Astrocyte (in vitro differentiated cells and primary cell): Measurements from ENCODE around the gene MGAT5. TPM values are rescaled to one million over a fixed set of nuclear protein-coding genes. Genes with fewer than 3 reads are reported as not detected.

Experiments used
- DNase-seq: peaks from one replicate; pipeline ENCODE4 v3.0.0-alpha.2; 2010; ENCODE audit warnings: low read depth
- FAIRE-seq: peaks from 2 replicates; lab custom pipeline; 2011; peaks lifted over from hg19 to GRCh38; lab: Jason Lieb, UNC
- H2AFZ ChIP-seq: 2 replicates; pipeline ENCODE4 v1.6.0; 2012; ENCODE audit warnings: low read depth, low read length, inconsistent platforms
- H3K27ac ChIP-seq: 2 replicates; pipeline ENCODE4 v1.5.1; 2011; ENCODE audit warnings: low read depth, low read length, inconsistent platforms
- H3K27me3 ChIP-seq: 2 replicates; pipeline ENCODE4 v1.6.0; 2011; ENCODE audit warnings: low read length, inconsistent platforms; ENCODE audit not compliant: insufficient read depth
- H3K36me3 ChIP-seq: 2 replicates; pipeline ENCODE4 v1.5.1; 2011; ENCODE audit warnings: low read length, inconsistent platforms; ENCODE audit not compliant: insufficient read depth
- H3K4me1 ChIP-seq: 2 replicates; pipeline ENCODE4 v1.5.1; 2011; ENCODE audit warnings: low read length, inconsistent platforms; ENCODE audit not compliant: insufficient read depth
- H3K4me2 ChIP-seq: 2 replicates; pipeline ENCODE4 v1.6.0; 2012; ENCODE audit warnings: low read length, inconsistent platforms
- H3K4me3 ChIP-seq: 2 replicates; pipeline ENCODE4 v1.5.1; 2011; ENCODE audit warnings: low read depth, mild to moderate bottlenecking, low read length, inconsistent platforms; ENCODE audit not compliant: insufficient read depth
- H3K79me2 ChIP-seq: 2 replicates; pipeline ENCODE4 v1.6.0; 2012; ENCODE audit warnings: mild to moderate bottlenecking, low read length, inconsistent platforms; ENCODE audit not compliant: insufficient read depth
- H3K9ac ChIP-seq: 2 replicates; pipeline ENCODE4 v1.6.0; 2012; ENCODE audit warnings: mild to moderate bottlenecking, low read length, inconsistent platforms
- H3K9me3 ChIP-seq: 2 replicates; pipeline ENCODE4 v1.5.1; 2012; ENCODE audit warnings: low read depth, mild to moderate bottlenecking, low read length, inconsistent platforms; ENCODE audit not compliant: insufficient read depth
- H4K20me1 ChIP-seq: 2 replicates; pipeline ENCODE4 v1.6.0; 2012; ENCODE audit warnings: low read length, inconsistent platforms; ENCODE audit not compliant: insufficient read depth
- H3K27ac Mint-ChIP-seq: one replicate; pipeline ENCODE4 v1.8.0; 2021; ENCODE audit warnings: mild to moderate bottlenecking, mixed read lengths; ENCODE audit not compliant: unreplicated experiment
- H3K27me3 Mint-ChIP-seq: one replicate; pipeline ENCODE4 v1.8.0; 2021; ENCODE audit warnings: low read depth, mixed read lengths; ENCODE audit not compliant: unreplicated experiment
- H3K36me3 Mint-ChIP-seq: one replicate; pipeline ENCODE4 v1.8.0; 2021; ENCODE audit warnings: low read depth, mixed read lengths; ENCODE audit not compliant: unreplicated experiment
- H3K4me1 Mint-ChIP-seq: one replicate; pipeline ENCODE4 v1.8.0; 2021; ENCODE audit warnings: low read depth, mixed read lengths; ENCODE audit not compliant: unreplicated experiment
- H3K4me3 Mint-ChIP-seq: one replicate; pipeline ENCODE4 v1.8.0; 2021; ENCODE audit warnings: mild to moderate bottlenecking, moderate library complexity, mixed read lengths; ENCODE audit not compliant: unreplicated experiment
- H3K9me3 Mint-ChIP-seq: one replicate; pipeline ENCODE4 v1.8.0; 2021; ENCODE audit warnings: mild to moderate bottlenecking, mixed read lengths; ENCODE audit not compliant: unreplicated experiment
- EZH2 ChIP-seq: IDR thresholded peaks from 2 replicates; pipeline ENCODE4 v1.6.1; 2012; ENCODE audit warnings: mild to moderate bottlenecking, low read length, inconsistent platforms; ENCODE audit not compliant: insufficient read depth
- total RNA-seq: library from RNA; stranded (reverse); gene quantifications from 2 replicates; pipeline ENCODE4 v1.2.1, GENCODE V29; 2021
- TF ChIP-seq, protein P1 (sequence below): IDR thresholded peaks from 2 replicates; pipeline ENCODE4 v1.5.1; 2011; ENCODE audit warnings: low read depth, mild to moderate bottlenecking, inconsistent platforms, low read length, moderate library complexity; ENCODE audit not compliant: insufficient read depth

Gene MGAT5
- total RNA-seq, 1 donor from 2014 or later, result 80.2 TPM

DNA sequence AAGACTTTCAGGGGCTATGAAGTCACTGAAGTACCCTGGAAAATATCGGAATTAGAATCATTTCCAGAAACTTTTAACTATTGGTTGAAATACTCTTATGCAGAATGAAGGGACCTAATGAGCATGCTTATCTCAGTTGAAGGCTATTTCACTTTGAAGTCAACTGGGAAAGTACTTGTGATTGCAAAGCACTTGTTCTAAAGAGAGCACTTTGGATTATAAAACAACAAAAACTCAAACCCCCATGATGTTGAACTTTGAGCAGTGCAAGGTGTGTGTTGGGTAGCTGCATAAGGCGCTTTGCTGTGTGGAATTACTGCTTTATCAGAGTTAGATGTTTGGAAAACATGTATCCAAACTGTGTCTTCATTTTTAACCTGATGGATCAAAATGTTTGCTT, 12.0 kb upstream of the MGAT5 start:
- Mint-ChIP-seq H3K27ac (no peak overlapping the region), H3K9me3 (no peaks in the 10 kb centered on the region), H3K27me3 (no peaks in the 10 kb centered on the region), H3K4me3 (no peak overlapping the region), H3K36me3 (no peaks in the 10 kb centered on the region), H3K4me1 (peaks cover 16% of the 10 kb centered on the region)
- TF ChIP-seq EZH2, result no peak
- TF ChIP-seq, protein P1, sequence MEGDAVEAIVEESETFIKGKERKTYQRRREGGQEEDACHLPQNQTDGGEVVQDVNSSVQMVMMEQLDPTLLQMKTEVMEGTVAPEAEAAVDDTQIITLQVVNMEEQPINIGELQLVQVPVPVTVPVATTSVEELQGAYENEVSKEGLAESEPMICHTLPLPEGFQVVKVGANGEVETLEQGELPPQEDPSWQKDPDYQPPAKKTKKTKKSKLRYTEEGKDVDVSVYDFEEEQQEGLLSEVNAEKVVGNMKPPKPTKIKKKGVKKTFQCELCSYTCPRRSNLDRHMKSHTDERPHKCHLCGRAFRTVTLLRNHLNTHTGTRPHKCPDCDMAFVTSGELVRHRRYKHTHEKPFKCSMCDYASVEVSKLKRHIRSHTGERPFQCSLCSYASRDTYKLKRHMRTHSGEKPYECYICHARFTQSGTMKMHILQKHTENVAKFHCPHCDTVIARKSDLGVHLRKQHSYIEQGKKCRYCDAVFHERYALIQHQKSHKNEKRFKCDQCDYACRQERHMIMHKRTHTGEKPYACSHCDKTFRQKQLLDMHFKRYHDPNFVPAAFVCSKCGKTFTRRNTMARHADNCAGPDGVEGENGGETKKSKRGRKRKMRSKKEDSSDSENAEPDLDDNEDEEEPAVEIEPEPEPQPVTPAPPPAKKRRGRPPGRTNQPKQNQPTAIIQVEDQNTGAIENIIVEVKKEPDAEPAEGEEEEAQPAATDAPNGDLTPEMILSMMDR, result no peak
- no peak overlapping the region for H3K9ac ChIP-seq
- H3K27ac ChIP-seq, result no peak overlapping the region
- no peak overlapping the region for H2AFZ ChIP-seq
- no peak for DNase-seq
- peaks cover 35% of the 10 kb centered on the region for H4K20me1 ChIP-seq
- H3K4me2 ChIP-seq, result no peak overlapping the region
- no peaks in the 10 kb centered on the region for H3K9me3 ChIP-seq
- H3K27me3 ChIP-seq, result no peaks in the 10 kb centered on the region
- H3K4me1 ChIP-seq, result no peaks in the 10 kb centered on the region
- H3K4me3 ChIP-seq, result no peak overlapping the region
- H3K79me2 ChIP-seq, result peaks cover 9% of the 10 kb centered on the region
- no peak for FAIRE-seq
- no peaks in the 10 kb centered on the region for H3K36me3 ChIP-seq

DNA sequence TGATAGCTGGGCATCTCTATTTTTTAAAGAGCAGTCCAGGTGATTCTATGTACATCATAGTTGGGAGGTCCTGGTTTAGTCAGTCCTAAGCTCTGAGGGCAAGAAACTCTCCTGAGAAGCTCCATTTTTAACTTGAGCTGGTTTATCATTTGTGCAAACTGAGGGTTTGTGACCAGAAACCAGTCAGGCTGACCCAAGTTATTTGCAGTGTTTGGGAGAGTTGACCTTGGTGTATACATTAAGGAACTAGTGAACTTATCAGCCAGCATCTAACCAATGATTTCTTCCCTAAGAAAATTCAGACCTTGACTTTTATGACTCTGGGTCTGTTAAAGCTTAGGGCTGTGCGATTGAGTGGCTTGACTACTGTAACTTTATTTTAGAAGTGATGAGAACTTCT, 10.6 kb upstream of the MGAT5 start:
- Histone ChIP-seq H3K4me2 (no peak overlapping the region), H2AFZ (no peak overlapping the region), H3K27ac (no peak overlapping the region), H3K79me2 (peaks cover 15% of the 10 kb centered on the region), H4K20me1 (peaks cover 38% of the 10 kb centered on the region), H3K9ac (no peak overlapping the region), H3K9me3 (no peaks in the 10 kb centered on the region), H3K27me3 (no peaks in the 10 kb centered on the region), H3K4me1 (no peaks in the 10 kb centered on the region), H3K4me3 (no peak overlapping the region), H3K36me3 (no peaks in the 10 kb centered on the region)
- FAIRE-seq (no peak), DNase-seq (no peak)
- Mint-ChIP-seq H3K27me3 (no peaks in the 10 kb centered on the region), H3K36me3 (no peaks in the 10 kb centered on the region), H3K4me3 (no peak overlapping the region), H3K4me1 (peaks cover 12% of the 10 kb centered on the region), H3K27ac (no peak overlapping the region), H3K9me3 (no peaks in the 10 kb centered on the region)
- TF ChIP-seq, protein P1, result no peak
- TF ChIP-seq EZH2, result no peak

- H3K27me3 Mint-ChIP-seq, result no peaks in the 10 kb centered on the region
- H3K36me3 Mint-ChIP-seq, result no peaks in the 10 kb centered on the region
- H3K27ac Mint-ChIP-seq, result no peak overlapping the region
- peaks cover 44% of the 10 kb centered on the region for H4K20me1 ChIP-seq
- no peak overlapping the region for H3K4me2 ChIP-seq
- DNase-seq (peak; percentile 41), FAIRE-seq (no peak)
- H3K4me1 ChIP-seq, result no peaks in the 10 kb centered on the region
- H3K4me1 Mint-ChIP-seq, result peaks cover 12% of the 10 kb centered on the region
- H3K36me3 ChIP-seq, result no peaks in the 10 kb centered on the region
- H3K27ac ChIP-seq, result no peak overlapping the region
- no peaks in the 10 kb centered on the region for H3K9me3 Mint-ChIP-seq
- H3K79me2 ChIP-seq, result peaks cover 15% of the 10 kb centered on the region
- H3K9me3 ChIP-seq, result no peaks in the 10 kb centered on the region
- H3K4me3 Mint-ChIP-seq, result no peak overlapping the region
- no peaks in the 10 kb centered on the region for H3K27me3 ChIP-seq
- no peak overlapping the region for H2AFZ ChIP-seq
- TF ChIP-seq, protein P1, result no peak
- no peak for TF ChIP-seq EZH2
- no peak overlapping the region for H3K9ac ChIP-seq
- no peak overlapping the region for H3K4me3 ChIP-seq
These were observed 9.8 kb upstream of the MGAT5 start for GRCh38 chr2:134244086-134244485.
